ENCODE results near the gene FAM186B. TPM values are rescaled to one million over a fixed set of nuclear protein-coding genes. Genes with fewer than 3 reads are reported as not detected.

FAM186B gene
- total and polyA plus RNA-seq, 2 donors (not counting 1 experiment from before 2014, with no cell fraction given): 0.10 to 0.33 TPM

GRCh38 chr12:49603721-49604120 is 1.7 kb downstream of the FAM186B start:
- Histone ChIP-seq H3K4me2 (ENCODE audit: extremely low read depth, insufficient read depth, low read length) (no peak overlapping the region), H3K9me3 (ENCODE audit: control insufficient read depth, insufficient read depth, low read depth, low read length) (no peaks in the 10 kb centered on the region), H3K4me3 (replicated peaks in 1 of 4; ENCODE audit: control extremely low read depth in 1 of 4, insufficient read depth in 1 of 4, low read depth in 3 of 4, low read length in 4 of 4) (no peak overlapping the region), H3K27me3 (ENCODE audit: control insufficient read depth, insufficient read depth, low read length) (no peaks in the 10 kb centered on the region), H3K36me3 (ENCODE audit: control insufficient read depth, insufficient read depth, low read length) (no peaks in the 10 kb centered on the region), H2AFZ (ENCODE audit: low read length) (no peak overlapping the region), H3K4me1 (ENCODE audit: control insufficient read depth, extremely low read depth, insufficient read depth, low read length) (no peaks in the 10 kb centered on the region), H3K27ac (ENCODE audit: insufficient read depth, low read length) (no peak overlapping the region), H4K20me1 (ENCODE audit: control insufficient read depth, extremely low read depth, insufficient read depth, low read length) (no peaks in the 10 kb centered on the region), H3K79me2 (ENCODE audit: control insufficient read depth, insufficient read depth, low read length) (no peaks in the 10 kb centered on the region), H3K9ac (ENCODE audit: insufficient read depth, low read length) (no peak overlapping the region)
- DNase-seq (ENCODE audit: low read depth in 2 of 2): no peak
- no peak for TF ChIP-seq EZH2 (IDR thresholded peaks at IDR 0.05; ENCODE audit: low read length, missing control alignments)
- TF ChIP-seq, protein P1, sequence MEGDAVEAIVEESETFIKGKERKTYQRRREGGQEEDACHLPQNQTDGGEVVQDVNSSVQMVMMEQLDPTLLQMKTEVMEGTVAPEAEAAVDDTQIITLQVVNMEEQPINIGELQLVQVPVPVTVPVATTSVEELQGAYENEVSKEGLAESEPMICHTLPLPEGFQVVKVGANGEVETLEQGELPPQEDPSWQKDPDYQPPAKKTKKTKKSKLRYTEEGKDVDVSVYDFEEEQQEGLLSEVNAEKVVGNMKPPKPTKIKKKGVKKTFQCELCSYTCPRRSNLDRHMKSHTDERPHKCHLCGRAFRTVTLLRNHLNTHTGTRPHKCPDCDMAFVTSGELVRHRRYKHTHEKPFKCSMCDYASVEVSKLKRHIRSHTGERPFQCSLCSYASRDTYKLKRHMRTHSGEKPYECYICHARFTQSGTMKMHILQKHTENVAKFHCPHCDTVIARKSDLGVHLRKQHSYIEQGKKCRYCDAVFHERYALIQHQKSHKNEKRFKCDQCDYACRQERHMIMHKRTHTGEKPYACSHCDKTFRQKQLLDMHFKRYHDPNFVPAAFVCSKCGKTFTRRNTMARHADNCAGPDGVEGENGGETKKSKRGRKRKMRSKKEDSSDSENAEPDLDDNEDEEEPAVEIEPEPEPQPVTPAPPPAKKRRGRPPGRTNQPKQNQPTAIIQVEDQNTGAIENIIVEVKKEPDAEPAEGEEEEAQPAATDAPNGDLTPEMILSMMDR (conservative IDR thresholded peaks at IDR 0.05 in 1 of 2, IDR thresholded peaks at IDR 0.05 in 1 of 2; ENCODE audit: low read depth in 1 of 2, low read length in 2 of 2): no peak

DNA sequence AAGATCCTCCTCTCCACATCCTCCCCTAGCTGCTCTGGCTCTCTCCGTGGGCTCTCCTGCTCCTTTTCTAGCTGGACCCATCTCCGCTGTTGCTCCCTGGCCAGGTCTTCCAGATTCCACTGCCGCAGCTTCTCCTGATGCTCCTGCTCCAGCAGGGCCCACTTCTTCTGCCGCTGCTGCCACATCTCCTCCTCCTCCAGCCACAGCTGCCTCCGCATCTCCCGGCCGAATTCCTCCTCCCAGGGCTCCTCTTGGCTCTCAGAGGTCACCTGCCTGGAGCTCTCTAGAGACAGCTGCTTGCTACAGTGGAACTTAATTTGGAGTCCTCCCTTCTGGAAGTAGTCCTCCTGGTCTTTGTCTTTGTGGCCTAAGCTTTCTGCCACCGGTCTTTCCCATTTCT is 5.5 kb downstream of the FAM186B start:
- no peak for DNase-seq (ENCODE audit: low read depth in 2 of 2)
- no peak overlapping the region for H3K4me3 ChIP-seq (replicated peaks in 1 of 4; ENCODE audit: control extremely low read depth in 1 of 4, insufficient read depth in 1 of 4, low read depth in 3 of 4, low read length in 4 of 4)
- no peak overlapping the region for H3K4me2 ChIP-seq (ENCODE audit: extremely low read depth, insufficient read depth, low read length)
- no peak overlapping the region for H2AFZ ChIP-seq (ENCODE audit: low read length)
- H3K9me3 ChIP-seq (ENCODE audit: control insufficient read depth, insufficient read depth, low read depth, low read length): no peaks in the 10 kb centered on the region
- H3K9ac ChIP-seq (ENCODE audit: insufficient read depth, low read length): no peak overlapping the region
- H3K27me3 ChIP-seq (ENCODE audit: control insufficient read depth, insufficient read depth, low read length): no peaks in the 10 kb centered on the region
- H3K27ac ChIP-seq (ENCODE audit: insufficient read depth, low read length): no peak overlapping the region
- H4K20me1 ChIP-seq (ENCODE audit: control insufficient read depth, extremely low read depth, insufficient read depth, low read length): no peaks in the 10 kb centered on the region
- no peaks in the 10 kb centered on the region for H3K4me1 ChIP-seq (ENCODE audit: control insufficient read depth, extremely low read depth, insufficient read depth, low read length)
- H3K36me3 ChIP-seq (ENCODE audit: control insufficient read depth, insufficient read depth, low read length): no peaks in the 10 kb centered on the region
- TF ChIP-seq, protein P1 (conservative IDR thresholded peaks at IDR 0.05 in 1 of 2, IDR thresholded peaks at IDR 0.05 in 1 of 2; ENCODE audit: low read depth in 1 of 2, low read length in 2 of 2): no peak
- TF ChIP-seq EZH2 (IDR thresholded peaks at IDR 0.05; ENCODE audit: low read length, missing control alignments): no peak
- no peaks in the 10 kb centered on the region for H3K79me2 ChIP-seq (ENCODE audit: control insufficient read depth, insufficient read depth, low read length)

GRCh38 chr12:49598527-49598926 is 6.9 kb downstream of the FAM186B start:
- Histone ChIP-seq H3K79me2 (ENCODE audit: control insufficient read depth, insufficient read depth, low read length) (no peaks in the 10 kb centered on the region), H3K27me3 (ENCODE audit: control insufficient read depth, insufficient read depth, low read length) (no peaks in the 10 kb centered on the region), H4K20me1 (ENCODE audit: control insufficient read depth, extremely low read depth, insufficient read depth, low read length) (no peaks in the 10 kb centered on the region), H3K4me3 (replicated peaks in 1 of 4; ENCODE audit: control extremely low read depth in 1 of 4, insufficient read depth in 1 of 4, low read depth in 3 of 4, low read length in 4 of 4) (no peak overlapping the region), H3K9me3 (ENCODE audit: control insufficient read depth, insufficient read depth, low read depth, low read length) (no peaks in the 10 kb centered on the region), H3K4me2 (ENCODE audit: extremely low read depth, insufficient read depth, low read length) (no peak overlapping the region), H3K9ac (ENCODE audit: insufficient read depth, low read length) (no peak overlapping the region), H3K27ac (ENCODE audit: insufficient read depth, low read length) (no peak overlapping the region), H2AFZ (ENCODE audit: low read length) (no peak overlapping the region), H3K36me3 (ENCODE audit: control insufficient read depth, insufficient read depth, low read length) (no peaks in the 10 kb centered on the region), H3K4me1 (ENCODE audit: control insufficient read depth, extremely low read depth, insufficient read depth, low read length) (no peaks in the 10 kb centered on the region)
- DNase-seq (ENCODE audit: low read depth in 2 of 2): no peak
- TF ChIP-seq, protein P1 (conservative IDR thresholded peaks at IDR 0.05 in 1 of 2, IDR thresholded peaks at IDR 0.05 in 1 of 2; ENCODE audit: low read depth in 1 of 2, low read length in 2 of 2): no peak
- TF ChIP-seq EZH2 (IDR thresholded peaks at IDR 0.05; ENCODE audit: low read length, missing control alignments): no peak

Data from fibroblast of lung (primary cell).